CD14-positive monocyte (primary cell): ENCODE results near the gene LARGE2. TPM values are rescaled to one million over a fixed set of nuclear protein-coding genes. Genes with fewer than 3 reads are reported as not detected.

Source experiments
- DNase-seq, 3 donors: peaks; one replicate each; pipeline ENCODE4 v3.0.0-alpha.2; 2011 to 2022
- H2AFZ ChIP-seq: 2 replicates; pipeline ENCODE4 v1.6.0; 2012; ENCODE audit warnings: mild to moderate bottlenecking, low read depth, low read length, inconsistent platforms; ENCODE audit not compliant: insufficient read depth, poor library complexity, severe bottlenecking
- H3K27ac ChIP-seq, 2 donors: 1 replicate in 1 of 2; 2 replicates in 1 of 2; pipeline ENCODE4 v1.5.1; 2012 to 2013; ENCODE audit warnings: low read length in 2 of 2, control low read depth in 1 of 2, inconsistent platforms in 1 of 2, low read depth in 1 of 2, mild to moderate bottlenecking in 1 of 2
- H3K27me3 ChIP-seq, 2 donors: one replicate each; pipeline versions ENCODE4 v1.6.0 to v1.6.1; 2011 to 2013; ENCODE audit warnings: low read length in 2 of 2; ENCODE audit not compliant: control insufficient read depth in 2 of 2, insufficient read depth in 2 of 2
- H3K36me3 ChIP-seq, 2 donors: replicated peaks in 1 of 2; 1 replicate in 1 of 2; 2 replicates in 1 of 2; pipeline versions ENCODE4 v1.5.1 to v1.6.1; 2012 to 2013; ENCODE audit warnings: low read length in 2 of 2, control low read depth in 1 of 2, inconsistent platforms in 1 of 2, mild to moderate bottlenecking in 1 of 2; ENCODE audit not compliant: insufficient read depth in 2 of 2, control insufficient read depth in 1 of 2
- H3K4me1 ChIP-seq, 2 donors: 1 replicate in 1 of 2; 2 replicates in 1 of 2; pipeline versions ENCODE4 v1.5.1 to v1.6.1; 2012 to 2013; ENCODE audit warnings: low read length in 2 of 2, control low read depth in 1 of 2, inconsistent platforms in 1 of 2, mild to moderate bottlenecking in 1 of 2, moderate library complexity in 1 of 2; ENCODE audit not compliant: insufficient read depth in 2 of 2, control insufficient read depth in 1 of 2
- H3K4me2 ChIP-seq: replicated peaks from 2 replicates; pipeline ENCODE3; 2012; ENCODE audit warnings: low read length, moderate library complexity, mild to moderate bottlenecking; ENCODE audit not compliant: poor library complexity, severe bottlenecking; ENCODE audit errors: extremely low read depth
- H3K4me3 ChIP-seq, 3 experiments: fragments of 200-600 bp in 1 of 3; sonication (generic) in 1 of 3; replicated peaks in 1 of 3; 1 replicate in 2 of 3; 2 replicates in 1 of 3; pipeline ENCODE4 v1.5.1; 2011 to 2013; ENCODE audit warnings: low read length in 3 of 3, mild to moderate bottlenecking in 3 of 3, control low read depth in 2 of 3, low read depth in 2 of 3, inconsistent platforms in 1 of 3, moderate library complexity in 1 of 3
- H3K79me2 ChIP-seq: 2 replicates; pipeline ENCODE4 v1.6.0; 2012; ENCODE audit warnings: mild to moderate bottlenecking, control low read depth, inconsistent platforms, low read length, moderate library complexity; ENCODE audit not compliant: insufficient read depth
- H3K9ac ChIP-seq: 2 replicates; pipeline ENCODE4 v1.6.0; 2017; ENCODE audit warnings: low read length, mild to moderate bottlenecking; ENCODE audit not compliant: insufficient read depth, poor library complexity, severe bottlenecking
- H3K9me3 ChIP-seq, 2 donors: replicated peaks in 1 of 2; 1 replicate in 1 of 2; 2 replicates in 1 of 2; pipeline versions ENCODE4 v1.5.1 to v1.6.1; 2012 to 2013; ENCODE audit warnings: low read length in 2 of 2, control low read depth in 1 of 2; ENCODE audit not compliant: control insufficient read depth in 1 of 2, insufficient read depth in 1 of 2
- H4K20me1 ChIP-seq: 2 replicates; pipeline ENCODE4 v1.6.0; 2012; ENCODE audit warnings: mild to moderate bottlenecking, low read length, control low read depth, moderate library complexity; ENCODE audit not compliant: insufficient read depth
- H3K27ac Mint-ChIP-seq, 7 donors: one replicate each; pipeline ENCODE4 v1.8.0; 2020; ENCODE audit warnings: mild to moderate bottlenecking in 7 of 7, mixed read lengths in 7 of 7, moderate library complexity in 6 of 7, inconsistent platforms in 2 of 7
- H3K27me3 Mint-ChIP-seq, 3 donors: one replicate each; pipeline ENCODE4 v1.8.0; 2021 to 2022; ENCODE audit warnings: low read depth in 3 of 3, mild to moderate bottlenecking in 3 of 3, mixed read lengths in 3 of 3, moderate library complexity in 3 of 3, inconsistent platforms in 1 of 3
- H3K36me3 Mint-ChIP-seq, 2 donors: one replicate each; pipeline ENCODE4 v1.8.0; 2020; ENCODE audit warnings: mixed read lengths in 2 of 2, inconsistent platforms in 1 of 2, mild to moderate bottlenecking in 1 of 2
- H3K4me1 Mint-ChIP-seq: one replicate; pipeline ENCODE4 v1.8.0; 2020; ENCODE audit warnings: mild to moderate bottlenecking, mixed read lengths
- H3K4me3 Mint-ChIP-seq, 2 donors: one replicate each; pipeline ENCODE4 v1.8.0; 2020; ENCODE audit warnings: mild to moderate bottlenecking in 2 of 2, mixed read lengths in 2 of 2, moderate library complexity in 1 of 2
- H3K9me3 Mint-ChIP-seq, 7 donors: one replicate each; pipeline ENCODE4 v1.8.0; 2020 to 2022; ENCODE audit warnings: mixed read lengths in 7 of 7, mild to moderate bottlenecking in 6 of 7, moderate library complexity in 6 of 7, inconsistent platforms in 2 of 7
- WGBS: methylation state at CpG from one replicate; pipeline ENCODE4 v1.1.5; 2013; ENCODE audit warnings: missing lambda C conversion rate; ENCODE audit not compliant: insufficient coverage; 5-methylcytosine and 5-hydroxymethylcytosine counted together
- intact Hi-C, 2 donors: fragments of 100-400 bp; cut with micrococcal nuclease; formaldehyde crosslinking; loops; one replicate each; pipeline versions ENCODE4 v1.15.0 to v1.15.1; 2023
- polyA plus RNA-seq, 3 donors: library from polyadenylated mRNA; depleted of rRNA in 1 of 3; unstranded in 2 of 3; stranded (reverse) in 1 of 3; fragments of 300-500 nt in 2 of 3; fragments of >200 nt in 1 of 3; fragmentation: Illumina TruSeq in 2 of 3; gene quantifications; 1 replicate in 2 of 3; 2 replicates in 1 of 3; pipeline ENCODE4 v1.2.3, GENCODE V29; 2012 to 2021
- TF ChIP-seq, protein P1 (sequence below): fragments of 200-600 bp; IDR thresholded peaks from one replicate; pipeline ENCODE4 v1.8.0; 2022; ENCODE audit warnings: antibody characterized with exemption, mild to moderate bottlenecking

The LARGE2 gene
- polyA plus RNA-seq, 3 donors: 0.12 TPM; not detected in 2

GRCh38 chr11:45926001-45926401 lies 3.5 kb downstream of the LARGE2 start:
- Histone ChIP-seq H4K20me1 (peaks cover 25% of the 10 kb centered on the region), H3K27ac (no peak overlapping the region), H3K9me3 (no peaks in the 10 kb centered on the region), H3K36me3 (no peaks in the 10 kb centered on the region), H3K4me3 (no peak overlapping the region), H3K4me2 (no peak overlapping the region), H2AFZ (no peak overlapping the region), H3K9ac (no peak overlapping the region), H3K79me2 (peaks cover 7% of the 10 kb centered on the region), H3K4me1 (peaks cover 26 to 38% of the 10 kb centered on the region in 2 donors), H3K27me3 (peaks cover 6 to 22% of the 10 kb centered on the region in 2 donors)
- H3K36me3 Mint-ChIP-seq: peaks cover 9 to 16% of the 10 kb centered on the region in 2 donors
- TF ChIP-seq, protein P1, sequence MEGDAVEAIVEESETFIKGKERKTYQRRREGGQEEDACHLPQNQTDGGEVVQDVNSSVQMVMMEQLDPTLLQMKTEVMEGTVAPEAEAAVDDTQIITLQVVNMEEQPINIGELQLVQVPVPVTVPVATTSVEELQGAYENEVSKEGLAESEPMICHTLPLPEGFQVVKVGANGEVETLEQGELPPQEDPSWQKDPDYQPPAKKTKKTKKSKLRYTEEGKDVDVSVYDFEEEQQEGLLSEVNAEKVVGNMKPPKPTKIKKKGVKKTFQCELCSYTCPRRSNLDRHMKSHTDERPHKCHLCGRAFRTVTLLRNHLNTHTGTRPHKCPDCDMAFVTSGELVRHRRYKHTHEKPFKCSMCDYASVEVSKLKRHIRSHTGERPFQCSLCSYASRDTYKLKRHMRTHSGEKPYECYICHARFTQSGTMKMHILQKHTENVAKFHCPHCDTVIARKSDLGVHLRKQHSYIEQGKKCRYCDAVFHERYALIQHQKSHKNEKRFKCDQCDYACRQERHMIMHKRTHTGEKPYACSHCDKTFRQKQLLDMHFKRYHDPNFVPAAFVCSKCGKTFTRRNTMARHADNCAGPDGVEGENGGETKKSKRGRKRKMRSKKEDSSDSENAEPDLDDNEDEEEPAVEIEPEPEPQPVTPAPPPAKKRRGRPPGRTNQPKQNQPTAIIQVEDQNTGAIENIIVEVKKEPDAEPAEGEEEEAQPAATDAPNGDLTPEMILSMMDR: no peak
- H3K4me1 Mint-ChIP-seq: peaks cover 42% of the 10 kb centered on the region
- 100% methylated on average over 8 of the region's 12 CpGs for WGBS
- no peak overlapping the region for H3K4me3 Mint-ChIP-seq
- intact Hi-C loops: no loop called here
- peaks cover 0 to 10% (median 6%) of the 10 kb centered on the region in 7 donors for H3K9me3 Mint-ChIP-seq
- no peak overlapping the region for H3K27ac Mint-ChIP-seq
- H3K27me3 Mint-ChIP-seq: peaks cover 19 to 31% (median 27%) of the 10 kb centered on the region in 3 donors
- DNase-seq: no peak

- Mint-ChIP-seq H3K27ac (no peak overlapping the region), H3K4me1 (peaks cover 44% of the 10 kb centered on the region), H3K36me3 (peaks cover 9 to 23% of the 10 kb centered on the region in 2 donors), H3K27me3 (peaks cover 13 to 23% (median 22%) of the 10 kb centered on the region in 3 donors), H3K4me3 (no peak overlapping the region), H3K9me3 (peaks cover 0 to 6% (median 4%) of the 10 kb centered on the region in 7 donors)
- TF ChIP-seq, protein P1: no peak
- peaks cover 6 to 7% of the 10 kb centered on the region in 2 donors for H3K36me3 ChIP-seq
- H3K4me3 ChIP-seq: no peak overlapping the region
- no peak overlapping the region for H2AFZ ChIP-seq
- peaks cover 13% of the 10 kb centered on the region for H3K79me2 ChIP-seq
- H3K4me2 ChIP-seq: no peak overlapping the region
- H3K9me3 ChIP-seq: no peaks in the 10 kb centered on the region
- no peak overlapping the region for H3K9ac ChIP-seq
- peaks cover 33 to 43% of the 10 kb centered on the region in 2 donors for H3K4me1 ChIP-seq
- peak in 1 of 3 donors; percentile 4 for DNase-seq
- 90% methylated on average over 7 of the region's 12 CpGs for WGBS
- H4K20me1 ChIP-seq: peaks cover 32% of the 10 kb centered on the region
- peaks cover 6 to 15% of the 10 kb centered on the region in 2 donors for H3K27me3 ChIP-seq
- no peak overlapping the region for H3K27ac ChIP-seq
- intact Hi-C loops: no loop called here
These were observed 4.3 kb downstream of the LARGE2 start for GRCh38 chr11:45926536-45927331.
